B cell (primary cell): ENCODE data around the gene ETFDH. TPM values are rescaled to one million over a fixed set of nuclear protein-coding genes. Genes with fewer than 3 reads are reported as not detected.
"Not testable (repeated sequence)": the region's sequence is repeated elsewhere in the genome, so short reads cannot be mapped to it uniquely, and the experiment has no call there.

Experiments
- ATAC-seq: fragments of 200-7000 bp; cut with Tn5 transposase; one replicate; pipeline ENCODE4 v1.10.0; 2021; ENCODE audit warnings: low read depth, mild to moderate bottlenecking, moderate number of reproducible peaks, moderate library complexity
- CTCF ChIA-PET: fragments of 350-600 bp; sonication (Branson Sonifier 250); formaldehyde crosslinking; loops from one replicate; lab custom pipeline; 2021; ENCODE audit warnings: antibody characterized with exemption, inconsistent platforms; lab: Charles Lee
- POLR2A ChIA-PET: fragments of 350-600 bp; sonication (Branson Sonifier 250); formaldehyde crosslinking; loops from one replicate; lab custom pipeline; 2021; ENCODE audit warnings: antibody characterized with exemption; lab: Charles Lee
- DNase-seq: peaks from one replicate; pipeline ENCODE4 v3.0.0; 2013
- H2AFZ ChIP-seq: 2 replicates; pipeline ENCODE4 v1.6.1; 2012; ENCODE audit warnings: mild to moderate bottlenecking, low read depth, low read length; ENCODE audit not compliant: insufficient read depth, poor library complexity, severe bottlenecking
- H3K27ac ChIP-seq, 2 donors: 1 replicate in 1 of 2; 2 replicates in 1 of 2; pipeline ENCODE4 v1.5.1; 2012 to 2013; ENCODE audit warnings: low read length in 2 of 2, mild to moderate bottlenecking in 2 of 2, moderate library complexity in 1 of 2
- H3K27me3 ChIP-seq, 4 experiments: fragments of 200-600 bp in 1 of 4; sonication (generic) in 1 of 4; replicated peaks in 1 of 4; 1 replicate in 2 of 4; 2 replicates in 2 of 4; pipeline versions ENCODE4 v1.6.1 to v1.7.0; 2013 to 2016; ENCODE audit warnings: low read length in 3 of 4, mild to moderate bottlenecking in 2 of 4, mixed read lengths in 1 of 4, moderate library complexity in 1 of 4; ENCODE audit not compliant: insufficient read depth in 4 of 4, control insufficient read depth in 3 of 4; ENCODE audit errors: control extremely low read depth in 1 of 4
- H3K36me3 ChIP-seq, 2 experiments: replicated peaks in 1 of 2; 1 replicate in 1 of 2; 2 replicates in 1 of 2; pipeline versions ENCODE4 v1.6.1 to v1.7.1; 2013; ENCODE audit warnings: low read length in 1 of 2; ENCODE audit not compliant: insufficient read depth in 2 of 2, control insufficient read depth in 1 of 2; ENCODE audit errors: control extremely low read depth in 1 of 2, extremely low read depth in 1 of 2
- H3K4me1 ChIP-seq, 2 donors: fragments of 200-600 bp in 1 of 2; sonication (generic) in 1 of 2; 1 replicate in 1 of 2; 2 replicates in 1 of 2; pipeline versions ENCODE4 v1.5.1 to v1.6.1; 2013 to 2017; ENCODE audit warnings: low read length in 2 of 2; ENCODE audit not compliant: control insufficient read depth in 2 of 2, insufficient read depth in 2 of 2
- H3K4me2 ChIP-seq: replicated peaks from 2 replicates; pipeline ENCODE3; 2012; ENCODE audit warnings: mild to moderate bottlenecking, low read depth, low read length; ENCODE audit not compliant: poor library complexity, severe bottlenecking
- H3K4me3 ChIP-seq, 5 experiments: fragments of 200-600 bp in 1 of 5; sonication (generic) in 1 of 5; 1 replicate in 3 of 5; 2 replicates in 2 of 5; pipeline versions ENCODE4 v1.5.1 to v1.7.0; 2011 to 2016; ENCODE audit warnings: low read length in 4 of 5, mild to moderate bottlenecking in 4 of 5, low read depth in 2 of 5, control low read depth in 1 of 5, moderate library complexity in 1 of 5; ENCODE audit not compliant: insufficient read depth in 1 of 5; ENCODE audit errors: control extremely low read depth in 1 of 5, extremely low read depth in 1 of 5
- H3K79me2 ChIP-seq: fragments of 200-600 bp; sonication (generic); one replicate; pipeline ENCODE4 v1.6.0; 2016; ENCODE audit warnings: low read length; ENCODE audit not compliant: control insufficient read depth, insufficient read depth
- H3K9ac ChIP-seq: fragments of 200-600 bp; sonication (generic); 2 replicates; pipeline ENCODE4 v1.6.1; 2017; ENCODE audit warnings: mild to moderate bottlenecking, low read length, moderate library complexity
- H3K9me3 ChIP-seq, 3 donors: one replicate each; pipeline versions ENCODE4 v1.6.1 to v1.7.1; 2013; ENCODE audit warnings: low read length in 2 of 3; ENCODE audit not compliant: control insufficient read depth in 2 of 3, insufficient read depth in 1 of 3; ENCODE audit errors: control extremely low read depth in 1 of 3
- H4K20me1 ChIP-seq: 2 replicates; pipeline ENCODE4 v1.6.0; 2012; ENCODE audit warnings: mild to moderate bottlenecking, low read length; ENCODE audit not compliant: insufficient read depth, control insufficient read depth, poor library complexity, severe bottlenecking
- H3K27ac Mint-ChIP-seq: one replicate; pipeline ENCODE4 v1.8.0; 2021; ENCODE audit warnings: mixed read lengths
- H3K27me3 Mint-ChIP-seq: one replicate; pipeline ENCODE4 v1.8.0; 2021; ENCODE audit warnings: mixed read lengths
- H3K4me1 Mint-ChIP-seq: one replicate; pipeline ENCODE4 v1.8.0; 2021; ENCODE audit warnings: mixed read lengths
- H3K4me3 Mint-ChIP-seq: one replicate; pipeline ENCODE4 v1.8.0; 2021; ENCODE audit warnings: mixed read lengths
- H3K9me3 Mint-ChIP-seq: one replicate; pipeline ENCODE4 v1.8.0; 2022; ENCODE audit warnings: mixed read lengths; ENCODE audit not compliant: insufficient read depth
- CTCF ChIP-seq: fragments of 200-600 bp; IDR thresholded peaks from one replicate; pipeline ENCODE4 v1.8.0; 2022; ENCODE audit warnings: antibody characterized with exemption, mild to moderate bottlenecking
- EZH2 ChIP-seq: IDR thresholded peaks from 2 replicates; pipeline ENCODE4 v1.6.1; 2012; ENCODE audit warnings: borderline replicate concordance, low read depth, mild to moderate bottlenecking, moderate library complexity, low read length; ENCODE audit not compliant: insufficient read depth, poor library complexity, severe bottlenecking
- WGBS: methylation state at CpG from one replicate; pipeline ENCODE4 v1.1.5; 2013; ENCODE audit warnings: missing lambda C conversion rate; ENCODE audit not compliant: insufficient coverage; 5-methylcytosine and 5-hydroxymethylcytosine counted together
- intact Hi-C: fragments of 100-400 bp; cut with micrococcal nuclease; formaldehyde crosslinking; loops from one replicate; pipeline ENCODE4 v1.10.0; 2022
- polyA plus RNA-seq: library from polyadenylated mRNA; depleted of rRNA; stranded (reverse); fragments of >200 nt; gene quantifications from 2 replicates; pipeline ENCODE4 v1.2.3, GENCODE V29; 2012
- total RNA-seq, 2 donors: library from RNA; stranded (reverse); fragments of 120-200 nt in 1 of 2; gene quantifications; 1 replicate in 1 of 2; 2 replicates in 1 of 2; pipeline versions ENCODE4 v1.2.3 to v1.2.4, GENCODE V29; 2013 to 2022

ETFDH gene
- total and polyA plus RNA-seq, 2 donors (not counting 1 experiment from before 2014, with no cell fraction given) = 7.8 to 10.8 TPM

GRCh38 chr4:158750379-158750778 is 78.3 kb downstream of the ETFDH start:
- H3K27ac ChIP-seq = no peak overlapping the region
- H3K9ac ChIP-seq = no peak overlapping the region
- no peak overlapping the region for H3K4me2 ChIP-seq
- no peak overlapping the region for H2AFZ ChIP-seq
- Mint-ChIP-seq H3K27ac (no peak overlapping the region), H3K9me3 (no peaks in the 10 kb centered on the region), H3K4me1 (no peaks in the 10 kb centered on the region), H3K27me3 (peaks cover 28% of the 10 kb centered on the region), H3K4me3 (no peak overlapping the region)
- DNase-seq (no peak), ATAC-seq (no peak)
- intact Hi-C loops = no loop called here
- H3K27me3 ChIP-seq = peaks cover 0 to 15% (median 7%) of the 10 kb centered on the region in 4 experiments
- TF ChIP-seq EZH2 = no peak
- TF ChIP-seq CTCF = no peak
- WGBS = no CpG with 5 or more reads among the region's 3 CpGs
- no peaks in the 10 kb centered on the region for H3K79me2 ChIP-seq
- no peaks in the 10 kb centered on the region for H3K4me1 ChIP-seq
- ChIA-PET CTCF (no interaction called here), POLR2A (no interaction called here)
- H3K9me3 ChIP-seq = peaks cover 0 to 11% (median 0%) of the 10 kb centered on the region in 3 donors
- H4K20me1 ChIP-seq = no peaks in the 10 kb centered on the region
- H3K4me3 ChIP-seq = no peak overlapping the region
- H3K36me3 ChIP-seq = no peaks in the 10 kb centered on the region

GRCh38 chr4:158754385-158755180 is 82.5 kb downstream of the ETFDH start:
- Mint-ChIP-seq H3K27ac (no peak overlapping the region), H3K4me1 (no peaks in the 10 kb centered on the region), H3K27me3 (peaks cover 44% of the 10 kb centered on the region), H3K4me3 (no peak overlapping the region), H3K9me3 (no peaks in the 10 kb centered on the region)
- no peaks in the 10 kb centered on the region for H3K79me2 ChIP-seq
- H3K27ac ChIP-seq = no peak overlapping the region
- no CpG with 5 or more reads among the region's 5 CpGs for WGBS
- H3K9ac ChIP-seq = no peak overlapping the region
- no peak for DNase-seq
- H3K4me2 ChIP-seq = no peak overlapping the region
- H3K4me1 ChIP-seq = no peaks in the 10 kb centered on the region
- TF ChIP-seq CTCF (no peak), EZH2 (no peak)
- ATAC-seq = no peak
- peaks cover 0 to 18% (median 13%) of the 10 kb centered on the region in 4 experiments for H3K27me3 ChIP-seq
- H3K36me3 ChIP-seq = no peaks in the 10 kb centered on the region
- H3K4me3 ChIP-seq = no peak overlapping the region
- H4K20me1 ChIP-seq = no peaks in the 10 kb centered on the region
- CTCF ChIA-PET = no interaction called here
- peaks cover 5 to 22% (median 6%) of the 10 kb centered on the region in 3 donors for H3K9me3 ChIP-seq
- POLR2A ChIA-PET = no interaction called here
- intact Hi-C loops = loop anchor here (1.0 kb wide), 1 partner anchor 17 kb away; no protein-coding TSS in a partner anchor
- no peak overlapping the region for H2AFZ ChIP-seq

GRCh38 chr4:158755819-158756218 is 83.7 kb downstream of the ETFDH start:
- H3K4me2 ChIP-seq, H3K79me2 ChIP-seq, H3K9me3 Mint-ChIP-seq, H3K4me1 Mint-ChIP-seq, CTCF ChIA-PET, H3K27ac Mint-ChIP-seq, DNase-seq, H3K27ac ChIP-seq, H3K4me3 ChIP-seq, POLR2A ChIA-PET, H2AFZ ChIP-seq, H3K36me3 ChIP-seq, H3K9ac ChIP-seq, ATAC-seq, H3K4me3 Mint-ChIP-seq, H4K20me1 ChIP-seq, H3K4me1 ChIP-seq, intact Hi-C loops: not testable (repeated sequence)
- Histone ChIP-seq H3K27me3 (peaks cover 0 to 21% (median 12%) of the 10 kb centered on the region in 4 experiments), H3K9me3 (peaks cover 5 to 22% (median 6%) of the 10 kb centered on the region in 3 donors)
- H3K27me3 Mint-ChIP-seq = peaks cover 40% of the 10 kb centered on the region
- WGBS = 91% methylated on average over 1 of the region's 7 CpGs
